Neural cell (in vitro differentiated cells): ENCODE data around the gene SLC8A1. TPM values are rescaled to one million over a fixed set of nuclear protein-coding genes. Genes with fewer than 3 reads are reported as not detected.

Experiments
- H2AFZ ChIP-seq: fragments of 200-600, 300-800 bp; sonication (generic), shearing (Covaris generic); 2 replicates; pipeline ENCODE4 v1.6.0; 2014; ENCODE audit warnings: low read depth, mild to moderate bottlenecking, antibody characterized with exemption, low read length, moderate library complexity
- H3F3A ChIP-seq: fragments of 200-600 bp; shearing (Covaris generic); 2 replicates; pipeline ENCODE4 v1.6.1; 2016; ENCODE audit warnings: mild to moderate bottlenecking, moderate library complexity, mixed read lengths, antibody characterized with exemption, low read length; ENCODE audit not compliant: insufficient read depth, poor library complexity, severe bottlenecking
- H3K27ac ChIP-seq: fragments of 200-600, 300-800 bp; sonication (generic), shearing (Covaris generic); 2 replicates; pipeline ENCODE4 v1.5.1; 2014; ENCODE audit warnings: mild to moderate bottlenecking, low read length, moderate library complexity
- H3K27me3 ChIP-seq: fragments of 300-800, 200-600 bp; sonication (generic), shearing (Covaris generic); 2 replicates; pipeline ENCODE4 v1.6.0; 2014; ENCODE audit warnings: mild to moderate bottlenecking, low read depth, low read length, moderate library complexity; ENCODE audit not compliant: insufficient read depth
- H3K36me3 ChIP-seq: fragments of 300-800, 200-600 bp; sonication (generic), shearing (Covaris generic); 2 replicates; pipeline ENCODE4 v1.5.1; 2014; ENCODE audit warnings: mild to moderate bottlenecking, antibody characterized with exemption, low read length, moderate library complexity; ENCODE audit not compliant: insufficient read depth
- H3K4me2 ChIP-seq: fragments of 300-800, 200-600 bp; sonication (generic), shearing (Covaris generic); 2 replicates; pipeline ENCODE4 v1.6.0; 2014; ENCODE audit warnings: mild to moderate bottlenecking, low read length
- H3K4me3 ChIP-seq: fragments of 300-800, 200-600 bp; sonication (generic), shearing (Covaris generic); 2 replicates; pipeline ENCODE4 v1.5.1; 2014; ENCODE audit warnings: mild to moderate bottlenecking, low read length, moderate library complexity
- H3K79me2 ChIP-seq: fragments of 200-600 bp; shearing (Covaris generic); replicated peaks from 2 replicates; pipeline ENCODE4 v1.6.0; 2014; ENCODE audit warnings: mild to moderate bottlenecking, low read length, moderate library complexity; ENCODE audit not compliant: insufficient read depth
- H3K9ac ChIP-seq: fragments of 300-800, 200-600 bp; sonication (generic), shearing (Covaris generic); 2 replicates; pipeline ENCODE4 v1.6.1; 2016; ENCODE audit warnings: mild to moderate bottlenecking, low read length, mixed read lengths
- H3K9me2 ChIP-seq: fragments of 200-600 bp; shearing (Covaris generic); 2 replicates; pipeline ENCODE4 v1.6.1; 2016; ENCODE audit warnings: mild to moderate bottlenecking, low read length, mixed read lengths; ENCODE audit not compliant: insufficient read depth
- H3K9me3 ChIP-seq: fragments of 200-600, 300-800 bp; sonication (generic), shearing (Covaris generic); 2 replicates; pipeline ENCODE4 v1.6.1; 2016; ENCODE audit warnings: mild to moderate bottlenecking, mixed run types, low read length, moderate library complexity, mixed read lengths
- H4K20me1 ChIP-seq: fragments of 200-600 bp; shearing (Covaris generic); 2 replicates; pipeline ENCODE4 v1.6.1; 2016; ENCODE audit warnings: mild to moderate bottlenecking, mixed run types; ENCODE audit not compliant: insufficient read depth
- EP300 ChIP-seq: fragments of 450-650 bp; conservative IDR thresholded peaks from 2 replicates; pipeline ENCODE4 v1.6.1; 2014; ENCODE audit warnings: antibody characterized with exemption, mild to moderate bottlenecking, moderate library complexity; ENCODE audit not compliant: poor library complexity, severe bottlenecking
- EZH2 ChIP-seq: fragments of 200-600, 300-800 bp; shearing (Covaris generic), sonication (generic); IDR thresholded peaks from 2 replicates; pipeline ENCODE4 v1.6.1; 2014; ENCODE audit warnings: antibody characterized with exemption, low read length, borderline replicate concordance, mild to moderate bottlenecking; ENCODE audit not compliant: insufficient read depth, poor library complexity, severe bottlenecking
- MXI1 ChIP-seq: fragments of 450-650 bp; conservative IDR thresholded peaks from 2 replicates; pipeline ENCODE4 v1.6.1; 2014; ENCODE audit warnings: antibody characterized with exemption, mild to moderate bottlenecking; ENCODE audit not compliant: poor library complexity, severe bottlenecking
- POLR2AphosphoS5 ChIP-seq: IDR thresholded peaks from 2 replicates; pipeline ENCODE4 v1.6.1; 2012
- RAD21 ChIP-seq: fragments of 450-650 bp; conservative IDR thresholded peaks from 2 replicates; pipeline ENCODE4 v1.6.1; 2014; ENCODE audit warnings: antibody characterized with exemption, mild to moderate bottlenecking, moderate library complexity
- SMC3 ChIP-seq: fragments of 450-650 bp; conservative IDR thresholded peaks from 2 replicates; pipeline ENCODE4 v1.6.1; 2014; ENCODE audit warnings: antibody characterized with exemption, mild to moderate bottlenecking, moderate library complexity; ENCODE audit not compliant: poor library complexity
- TAF1 ChIP-seq: IDR thresholded peaks from 2 replicates; pipeline ENCODE4 v1.6.1; 2012; ENCODE audit warnings: low read depth
- polyA plus RNA-seq: library from polyadenylated mRNA; depleted of rRNA; stranded (reverse); fragments of >200 nt; gene quantifications from 2 replicates; pipeline ENCODE4 v1.2.3, GENCODE V29; 2014
- TF ChIP-seq, protein P1 (sequence below): IDR thresholded peaks from 2 replicates; pipeline ENCODE4 v1.6.1; 2012; ENCODE audit warnings: borderline replicate concordance
- TF ChIP-seq, protein P2 (sequence below): fragments of 450-650 bp; IDR thresholded peaks from 2 replicates; pipeline ENCODE4 v1.5.1; 2014; ENCODE audit warnings: antibody characterized with exemption, mild to moderate bottlenecking, moderate library complexity; ENCODE audit not compliant: poor library complexity, severe bottlenecking

The SLC8A1 gene
- polyA plus RNA-seq, 1 donor from 2014 or later = 18.7 TPM

DNA sequence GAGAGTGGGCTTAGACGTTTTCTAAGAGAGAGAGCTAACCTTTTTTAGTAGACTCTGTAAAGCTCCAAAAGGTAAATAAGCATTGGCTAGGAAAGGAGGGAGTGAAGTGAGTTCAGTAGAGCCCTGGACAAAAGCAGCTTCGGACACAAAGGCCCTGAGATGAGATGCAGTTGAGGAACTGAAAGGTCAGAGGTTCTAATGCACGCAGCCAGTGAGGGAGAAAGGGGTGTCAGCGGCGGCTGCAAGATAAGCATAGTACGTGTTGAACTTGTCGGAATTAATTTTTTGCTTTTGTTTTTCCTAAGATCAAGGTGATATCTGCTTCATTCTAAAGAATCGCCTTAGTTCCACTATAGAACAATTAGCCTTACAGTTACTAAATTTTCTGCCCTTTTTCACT lies 11.2 kb upstream of the SLC8A1 start:
- no peaks in the 10 kb centered on the region for H3K9me2 ChIP-seq
- H3K36me3 ChIP-seq = no peaks in the 10 kb centered on the region
- no peak overlapping the region for H3K27ac ChIP-seq
- no peaks in the 10 kb centered on the region for H3K9me3 ChIP-seq
- H2AFZ ChIP-seq = no peak overlapping the region
- no peaks in the 10 kb centered on the region for H3K79me2 ChIP-seq
- no peaks in the 10 kb centered on the region for H4K20me1 ChIP-seq
- H3F3A ChIP-seq = no peaks in the 10 kb centered on the region
- no peak overlapping the region for H3K9ac ChIP-seq
- H3K27me3 ChIP-seq = no peaks in the 10 kb centered on the region
- no peak for TF ChIP-seq SMC3
- TF ChIP-seq MXI1 = no peak
- TF ChIP-seq POLR2AphosphoS5 = no peak
- TF ChIP-seq RAD21 = no peak
- no peak for TF ChIP-seq EZH2
- TF ChIP-seq, protein P1, sequence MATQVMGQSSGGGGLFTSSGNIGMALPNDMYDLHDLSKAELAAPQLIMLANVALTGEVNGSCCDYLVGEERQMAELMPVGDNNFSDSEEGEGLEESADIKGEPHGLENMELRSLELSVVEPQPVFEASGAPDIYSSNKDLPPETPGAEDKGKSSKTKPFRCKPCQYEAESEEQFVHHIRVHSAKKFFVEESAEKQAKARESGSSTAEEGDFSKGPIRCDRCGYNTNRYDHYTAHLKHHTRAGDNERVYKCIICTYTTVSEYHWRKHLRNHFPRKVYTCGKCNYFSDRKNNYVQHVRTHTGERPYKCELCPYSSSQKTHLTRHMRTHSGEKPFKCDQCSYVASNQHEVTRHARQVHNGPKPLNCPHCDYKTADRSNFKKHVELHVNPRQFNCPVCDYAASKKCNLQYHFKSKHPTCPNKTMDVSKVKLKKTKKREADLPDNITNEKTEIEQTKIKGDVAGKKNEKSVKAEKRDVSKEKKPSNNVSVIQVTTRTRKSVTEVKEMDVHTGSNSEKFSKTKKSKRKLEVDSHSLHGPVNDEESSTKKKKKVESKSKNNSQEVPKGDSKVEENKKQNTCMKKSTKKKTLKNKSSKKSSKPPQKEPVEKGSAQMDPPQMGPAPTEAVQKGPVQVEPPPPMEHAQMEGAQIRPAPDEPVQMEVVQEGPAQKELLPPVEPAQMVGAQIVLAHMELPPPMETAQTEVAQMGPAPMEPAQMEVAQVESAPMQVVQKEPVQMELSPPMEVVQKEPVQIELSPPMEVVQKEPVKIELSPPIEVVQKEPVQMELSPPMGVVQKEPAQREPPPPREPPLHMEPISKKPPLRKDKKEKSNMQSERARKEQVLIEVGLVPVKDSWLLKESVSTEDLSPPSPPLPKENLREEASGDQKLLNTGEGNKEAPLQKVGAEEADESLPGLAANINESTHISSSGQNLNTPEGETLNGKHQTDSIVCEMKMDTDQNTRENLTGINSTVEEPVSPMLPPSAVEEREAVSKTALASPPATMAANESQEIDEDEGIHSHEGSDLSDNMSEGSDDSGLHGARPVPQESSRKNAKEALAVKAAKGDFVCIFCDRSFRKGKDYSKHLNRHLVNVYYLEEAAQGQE = no peak
- TF ChIP-seq EP300 = no peak
- TF ChIP-seq, protein P2, sequence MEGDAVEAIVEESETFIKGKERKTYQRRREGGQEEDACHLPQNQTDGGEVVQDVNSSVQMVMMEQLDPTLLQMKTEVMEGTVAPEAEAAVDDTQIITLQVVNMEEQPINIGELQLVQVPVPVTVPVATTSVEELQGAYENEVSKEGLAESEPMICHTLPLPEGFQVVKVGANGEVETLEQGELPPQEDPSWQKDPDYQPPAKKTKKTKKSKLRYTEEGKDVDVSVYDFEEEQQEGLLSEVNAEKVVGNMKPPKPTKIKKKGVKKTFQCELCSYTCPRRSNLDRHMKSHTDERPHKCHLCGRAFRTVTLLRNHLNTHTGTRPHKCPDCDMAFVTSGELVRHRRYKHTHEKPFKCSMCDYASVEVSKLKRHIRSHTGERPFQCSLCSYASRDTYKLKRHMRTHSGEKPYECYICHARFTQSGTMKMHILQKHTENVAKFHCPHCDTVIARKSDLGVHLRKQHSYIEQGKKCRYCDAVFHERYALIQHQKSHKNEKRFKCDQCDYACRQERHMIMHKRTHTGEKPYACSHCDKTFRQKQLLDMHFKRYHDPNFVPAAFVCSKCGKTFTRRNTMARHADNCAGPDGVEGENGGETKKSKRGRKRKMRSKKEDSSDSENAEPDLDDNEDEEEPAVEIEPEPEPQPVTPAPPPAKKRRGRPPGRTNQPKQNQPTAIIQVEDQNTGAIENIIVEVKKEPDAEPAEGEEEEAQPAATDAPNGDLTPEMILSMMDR = no peak
- TF ChIP-seq TAF1 = no peak
- no peak overlapping the region for H3K4me3 ChIP-seq
- H3K4me2 ChIP-seq = no peak overlapping the region

DNA sequence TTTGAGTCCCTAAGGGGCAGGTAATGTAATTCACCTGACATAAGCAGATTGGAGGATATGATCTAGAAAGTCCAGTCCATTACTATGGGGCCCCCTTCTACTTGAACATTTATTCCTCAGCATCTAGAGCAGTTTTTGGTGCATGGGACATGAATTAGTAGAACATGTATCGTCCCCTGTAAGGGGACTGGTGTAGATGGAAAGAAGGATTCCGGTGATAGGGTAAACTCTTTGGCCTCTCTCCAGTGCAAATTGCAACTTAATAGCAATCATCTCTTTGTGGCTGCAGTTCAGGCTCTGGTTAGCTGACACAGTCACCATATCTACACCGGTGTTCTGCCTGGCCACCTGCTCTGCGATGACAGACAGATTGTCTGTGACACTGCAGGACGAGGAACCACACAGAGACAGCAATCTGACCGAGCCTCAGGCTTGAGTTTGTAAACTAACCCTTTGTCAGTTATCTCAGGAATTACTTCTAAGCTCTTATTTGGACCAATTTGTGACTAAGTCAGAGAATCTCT lies 6.4 kb upstream of the SLC8A1 start:
- Histone ChIP-seq H3F3A (no peaks in the 10 kb centered on the region), H3K9me2 (no peaks in the 10 kb centered on the region), H3K27ac (no peak overlapping the region), H3K9me3 (no peaks in the 10 kb centered on the region), H3K79me2 (no peaks in the 10 kb centered on the region), H4K20me1 (no peaks in the 10 kb centered on the region), H3K9ac (no peak overlapping the region), H3K4me2 (no peak overlapping the region), H2AFZ (no peak overlapping the region), H3K4me3 (no peak overlapping the region), H3K27me3 (no peaks in the 10 kb centered on the region), H3K36me3 (no peaks in the 10 kb centered on the region)
- TF ChIP-seq, protein P2 = no peak
- TF ChIP-seq EZH2 = no peak
- TF ChIP-seq SMC3 = no peak
- TF ChIP-seq TAF1 = no peak
- TF ChIP-seq EP300 = no peak
- TF ChIP-seq RAD21 = no peak
- TF ChIP-seq, protein P1 = no peak
- no peak for TF ChIP-seq MXI1
- no peak for TF ChIP-seq POLR2AphosphoS5
